CD14-positive monocyte (primary cell): ENCODE data around the gene UBL4A. TPM values are rescaled to one million over a fixed set of nuclear protein-coding genes. Genes with fewer than 3 reads are reported as not detected.
A peak's percentile ranks its signal among the peaks of the same experiment; 100 is the strongest.

Experiments
- DNase-seq, 3 donors: peaks; one replicate each; pipeline ENCODE4 v3.0.0-alpha.2; 2011 to 2022
- H2AFZ ChIP-seq: 2 replicates; pipeline ENCODE4 v1.6.0; 2012; ENCODE audit warnings: mild to moderate bottlenecking, low read depth, low read length, inconsistent platforms; ENCODE audit not compliant: insufficient read depth, poor library complexity, severe bottlenecking
- H3K27ac ChIP-seq, 2 donors: 1 replicate in 1 of 2; 2 replicates in 1 of 2; pipeline ENCODE4 v1.5.1; 2012 to 2013; ENCODE audit warnings: low read length in 2 of 2, control low read depth in 1 of 2, inconsistent platforms in 1 of 2, low read depth in 1 of 2, mild to moderate bottlenecking in 1 of 2
- H3K27me3 ChIP-seq, 2 donors: one replicate each; pipeline versions ENCODE4 v1.6.0 to v1.6.1; 2011 to 2013; ENCODE audit warnings: low read length in 2 of 2; ENCODE audit not compliant: control insufficient read depth in 2 of 2, insufficient read depth in 2 of 2
- H3K36me3 ChIP-seq, 2 donors: replicated peaks in 1 of 2; 1 replicate in 1 of 2; 2 replicates in 1 of 2; pipeline versions ENCODE4 v1.5.1 to v1.6.1; 2012 to 2013; ENCODE audit warnings: low read length in 2 of 2, control low read depth in 1 of 2, inconsistent platforms in 1 of 2, mild to moderate bottlenecking in 1 of 2; ENCODE audit not compliant: insufficient read depth in 2 of 2, control insufficient read depth in 1 of 2
- H3K4me1 ChIP-seq, 2 donors: 1 replicate in 1 of 2; 2 replicates in 1 of 2; pipeline versions ENCODE4 v1.5.1 to v1.6.1; 2012 to 2013; ENCODE audit warnings: low read length in 2 of 2, control low read depth in 1 of 2, inconsistent platforms in 1 of 2, mild to moderate bottlenecking in 1 of 2, moderate library complexity in 1 of 2; ENCODE audit not compliant: insufficient read depth in 2 of 2, control insufficient read depth in 1 of 2
- H3K4me2 ChIP-seq: replicated peaks from 2 replicates; pipeline ENCODE3; 2012; ENCODE audit warnings: low read length, moderate library complexity, mild to moderate bottlenecking; ENCODE audit not compliant: poor library complexity, severe bottlenecking; ENCODE audit errors: extremely low read depth
- H3K4me3 ChIP-seq, 3 experiments: fragments of 200-600 bp in 1 of 3; sonication (generic) in 1 of 3; replicated peaks in 1 of 3; 1 replicate in 2 of 3; 2 replicates in 1 of 3; pipeline ENCODE4 v1.5.1; 2011 to 2013; ENCODE audit warnings: low read length in 3 of 3, mild to moderate bottlenecking in 3 of 3, control low read depth in 2 of 3, low read depth in 2 of 3, inconsistent platforms in 1 of 3, moderate library complexity in 1 of 3
- H3K79me2 ChIP-seq: 2 replicates; pipeline ENCODE4 v1.6.0; 2012; ENCODE audit warnings: mild to moderate bottlenecking, control low read depth, inconsistent platforms, low read length, moderate library complexity; ENCODE audit not compliant: insufficient read depth
- H3K9ac ChIP-seq: 2 replicates; pipeline ENCODE4 v1.6.0; 2017; ENCODE audit warnings: low read length, mild to moderate bottlenecking; ENCODE audit not compliant: insufficient read depth, poor library complexity, severe bottlenecking
- H3K9me3 ChIP-seq, 2 donors: replicated peaks in 1 of 2; 1 replicate in 1 of 2; 2 replicates in 1 of 2; pipeline versions ENCODE4 v1.5.1 to v1.6.1; 2012 to 2013; ENCODE audit warnings: low read length in 2 of 2, control low read depth in 1 of 2; ENCODE audit not compliant: control insufficient read depth in 1 of 2, insufficient read depth in 1 of 2
- H4K20me1 ChIP-seq: 2 replicates; pipeline ENCODE4 v1.6.0; 2012; ENCODE audit warnings: mild to moderate bottlenecking, low read length, control low read depth, moderate library complexity; ENCODE audit not compliant: insufficient read depth
- H3K27ac Mint-ChIP-seq, 7 donors: one replicate each; pipeline ENCODE4 v1.8.0; 2020; ENCODE audit warnings: mild to moderate bottlenecking in 7 of 7, mixed read lengths in 7 of 7, moderate library complexity in 6 of 7, inconsistent platforms in 2 of 7
- H3K27me3 Mint-ChIP-seq, 3 donors: one replicate each; pipeline ENCODE4 v1.8.0; 2021 to 2022; ENCODE audit warnings: low read depth in 3 of 3, mild to moderate bottlenecking in 3 of 3, mixed read lengths in 3 of 3, moderate library complexity in 3 of 3, inconsistent platforms in 1 of 3
- H3K36me3 Mint-ChIP-seq, 2 donors: one replicate each; pipeline ENCODE4 v1.8.0; 2020; ENCODE audit warnings: mixed read lengths in 2 of 2, inconsistent platforms in 1 of 2, mild to moderate bottlenecking in 1 of 2
- H3K4me1 Mint-ChIP-seq: one replicate; pipeline ENCODE4 v1.8.0; 2020; ENCODE audit warnings: mild to moderate bottlenecking, mixed read lengths
- H3K4me3 Mint-ChIP-seq, 2 donors: one replicate each; pipeline ENCODE4 v1.8.0; 2020; ENCODE audit warnings: mild to moderate bottlenecking in 2 of 2, mixed read lengths in 2 of 2, moderate library complexity in 1 of 2
- H3K9me3 Mint-ChIP-seq, 7 donors: one replicate each; pipeline ENCODE4 v1.8.0; 2020 to 2022; ENCODE audit warnings: mixed read lengths in 7 of 7, mild to moderate bottlenecking in 6 of 7, moderate library complexity in 6 of 7, inconsistent platforms in 2 of 7
- WGBS: methylation state at CpG from one replicate; pipeline ENCODE4 v1.1.5; 2013; ENCODE audit warnings: missing lambda C conversion rate; ENCODE audit not compliant: insufficient coverage; 5-methylcytosine and 5-hydroxymethylcytosine counted together
- intact Hi-C, 2 donors: fragments of 100-400 bp; cut with micrococcal nuclease; formaldehyde crosslinking; loops; one replicate each; pipeline versions ENCODE4 v1.15.0 to v1.15.1; 2023
- polyA plus RNA-seq, 3 donors: library from polyadenylated mRNA; depleted of rRNA in 1 of 3; unstranded in 2 of 3; stranded (reverse) in 1 of 3; fragments of 300-500 nt in 2 of 3; fragments of >200 nt in 1 of 3; fragmentation: Illumina TruSeq in 2 of 3; gene quantifications; 1 replicate in 2 of 3; 2 replicates in 1 of 3; pipeline ENCODE4 v1.2.3, GENCODE V29; 2012 to 2021
- TF ChIP-seq, protein P1 (sequence below): fragments of 200-600 bp; IDR thresholded peaks from one replicate; pipeline ENCODE4 v1.8.0; 2022; ENCODE audit warnings: antibody characterized with exemption, mild to moderate bottlenecking

The UBL4A gene
- polyA plus RNA-seq, 3 donors: 27.9 to 29.0 (median 28.1) TPM

DNA sequence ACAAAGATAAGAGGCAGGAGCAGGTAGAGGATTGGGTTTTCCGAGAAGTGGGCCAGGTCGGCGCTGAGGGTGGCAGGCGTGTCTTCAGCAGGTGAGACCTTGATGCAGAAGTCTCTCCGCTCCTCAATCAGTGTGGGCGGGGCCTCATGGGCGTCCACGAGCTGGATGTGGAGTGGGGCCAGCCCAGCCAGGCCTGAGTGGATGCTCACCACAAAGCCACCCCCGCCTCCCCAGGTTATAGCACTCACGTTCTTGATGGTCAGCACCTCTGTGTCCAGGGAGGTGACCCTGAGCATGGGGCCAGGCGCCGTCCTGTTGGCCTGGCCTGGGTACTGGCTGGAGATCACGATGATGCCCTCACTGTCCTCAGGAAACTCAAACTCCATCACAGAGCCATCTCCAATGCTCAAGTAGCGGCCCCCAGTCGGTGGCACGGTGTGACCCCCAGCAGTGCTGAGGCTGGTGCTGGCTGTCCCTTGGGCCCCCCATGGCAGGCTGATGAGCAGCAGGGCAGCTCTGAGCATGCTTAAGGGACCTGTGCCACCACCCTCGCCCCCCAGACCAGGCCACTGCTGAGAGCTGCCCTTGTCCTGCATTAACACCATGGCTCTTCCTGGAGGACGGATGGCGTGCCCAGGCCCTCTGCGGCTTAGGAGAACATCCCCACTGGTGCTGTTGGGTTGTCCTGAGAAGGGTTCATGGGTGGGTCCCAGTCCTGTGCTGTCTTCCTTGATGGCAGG lies 2.1 kb upstream of the UBL4A start:
- no peaks in the 10 kb centered on the region for H3K27me3 ChIP-seq
- peaks cover 20% of the 10 kb centered on the region for H3K79me2 ChIP-seq
- H3K36me3 ChIP-seq: peaks cover 0 to 3% of the 10 kb centered on the region in 2 donors
- H3K27ac Mint-ChIP-seq: peak overlapping the region in 5 of 7 donors; percentile 11 to 82 (median 42)
- H3K27ac ChIP-seq: no peak overlapping the region
- H2AFZ ChIP-seq: no peak overlapping the region
- H3K4me3 ChIP-seq: no peak overlapping the region
- no peaks in the 10 kb centered on the region for H3K9me3 ChIP-seq
- peaks cover 0 to 8% (median 0%) of the 10 kb centered on the region in 3 donors for H3K27me3 Mint-ChIP-seq
- H3K4me2 ChIP-seq: no peak overlapping the region
- H3K4me3 Mint-ChIP-seq: no peak overlapping the region
- H3K9ac ChIP-seq: no peak overlapping the region
- TF ChIP-seq, protein P1, sequence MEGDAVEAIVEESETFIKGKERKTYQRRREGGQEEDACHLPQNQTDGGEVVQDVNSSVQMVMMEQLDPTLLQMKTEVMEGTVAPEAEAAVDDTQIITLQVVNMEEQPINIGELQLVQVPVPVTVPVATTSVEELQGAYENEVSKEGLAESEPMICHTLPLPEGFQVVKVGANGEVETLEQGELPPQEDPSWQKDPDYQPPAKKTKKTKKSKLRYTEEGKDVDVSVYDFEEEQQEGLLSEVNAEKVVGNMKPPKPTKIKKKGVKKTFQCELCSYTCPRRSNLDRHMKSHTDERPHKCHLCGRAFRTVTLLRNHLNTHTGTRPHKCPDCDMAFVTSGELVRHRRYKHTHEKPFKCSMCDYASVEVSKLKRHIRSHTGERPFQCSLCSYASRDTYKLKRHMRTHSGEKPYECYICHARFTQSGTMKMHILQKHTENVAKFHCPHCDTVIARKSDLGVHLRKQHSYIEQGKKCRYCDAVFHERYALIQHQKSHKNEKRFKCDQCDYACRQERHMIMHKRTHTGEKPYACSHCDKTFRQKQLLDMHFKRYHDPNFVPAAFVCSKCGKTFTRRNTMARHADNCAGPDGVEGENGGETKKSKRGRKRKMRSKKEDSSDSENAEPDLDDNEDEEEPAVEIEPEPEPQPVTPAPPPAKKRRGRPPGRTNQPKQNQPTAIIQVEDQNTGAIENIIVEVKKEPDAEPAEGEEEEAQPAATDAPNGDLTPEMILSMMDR: no peak
- WGBS: 95% methylated on average over 13 of the region's 20 CpGs
- peaks cover 32% of the 10 kb centered on the region for H3K4me1 Mint-ChIP-seq
- no peak for DNase-seq
- intact Hi-C loops: no loop called here
- no peaks in the 10 kb centered on the region for H4K20me1 ChIP-seq
- peaks cover 0 to 33% (median 15%) of the 10 kb centered on the region in 7 donors for H3K9me3 Mint-ChIP-seq
- peaks cover 41 to 56% of the 10 kb centered on the region in 2 donors for H3K4me1 ChIP-seq
- H3K36me3 Mint-ChIP-seq: peaks cover 12 to 15% of the 10 kb centered on the region in 2 donors

DNA sequence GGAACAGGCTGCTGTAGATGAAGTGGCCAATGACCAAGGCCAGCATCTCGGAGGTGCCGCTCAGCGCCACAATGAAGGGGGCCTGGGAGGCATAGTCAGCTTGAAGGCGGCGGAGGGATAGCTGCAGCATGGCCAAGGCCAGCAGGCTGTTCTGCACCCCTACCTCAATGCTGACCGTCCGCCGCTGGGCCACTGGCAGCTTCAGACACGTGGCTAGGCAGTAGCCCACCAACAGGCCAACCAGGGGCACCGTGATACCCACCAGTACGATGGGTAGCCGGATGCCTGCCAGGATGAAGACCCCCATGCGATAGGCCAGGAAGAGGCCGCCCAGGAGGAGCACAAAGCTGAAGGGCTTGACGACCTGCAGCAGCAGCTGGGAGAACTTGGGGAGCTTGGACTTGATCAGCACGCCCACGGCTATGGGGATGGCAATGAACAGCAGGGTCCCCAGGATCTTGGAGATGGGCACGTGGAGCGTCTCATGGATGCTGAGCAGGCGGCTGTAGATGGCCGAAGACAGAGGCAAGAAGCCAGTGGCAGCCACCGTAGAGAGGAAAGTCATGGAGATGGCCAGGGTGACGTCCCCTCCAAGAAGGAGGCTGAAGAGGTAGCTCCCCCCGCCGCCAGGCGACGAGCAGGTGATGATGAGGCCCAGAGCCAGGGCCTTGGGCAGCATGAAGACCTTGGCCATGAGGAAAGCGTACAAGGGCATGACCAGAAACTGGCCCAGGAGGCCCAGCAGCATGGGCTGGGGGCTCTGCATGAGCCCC lies 1.3 kb upstream of the UBL4A start:
- H3K27me3 ChIP-seq: no peaks in the 10 kb centered on the region
- peaks cover 0 to 3% of the 10 kb centered on the region in 2 donors for H3K36me3 ChIP-seq
- H3K4me1 Mint-ChIP-seq: peaks cover 32% of the 10 kb centered on the region
- H3K79me2 ChIP-seq: peaks cover 20% of the 10 kb centered on the region
- WGBS: 97% methylated on average over 11 of the region's 28 CpGs
- no peak overlapping the region for H3K27ac ChIP-seq
- peak overlapping the region in 3 of 7 donors; percentile 11 to 82 (median 48) for H3K27ac Mint-ChIP-seq
- peaks cover 41 to 56% of the 10 kb centered on the region in 2 donors for H3K4me1 ChIP-seq
- H3K36me3 Mint-ChIP-seq: peaks cover 12 to 18% of the 10 kb centered on the region in 2 donors
- no peak overlapping the region for H3K4me3 ChIP-seq
- H3K4me3 Mint-ChIP-seq: no peak overlapping the region
- H2AFZ ChIP-seq: no peak overlapping the region
- TF ChIP-seq, protein P1: no peak
- no peak overlapping the region for H3K4me2 ChIP-seq
- intact Hi-C loops: no loop called here
- no peaks in the 10 kb centered on the region for H4K20me1 ChIP-seq
- peaks cover 0 to 8% (median 0%) of the 10 kb centered on the region in 3 donors for H3K27me3 Mint-ChIP-seq
- peaks cover 0 to 33% (median 15%) of the 10 kb centered on the region in 7 donors for H3K9me3 Mint-ChIP-seq
- H3K9ac ChIP-seq: no peak overlapping the region
- DNase-seq: no peak
- H3K9me3 ChIP-seq: no peaks in the 10 kb centered on the region
